GM19099 (cell line): Measurements from ENCODE around the gene GTF2F2.

Experiments
- POLR2A ChIP-seq: IDR thresholded peaks from 3 replicates; pipeline ENCODE4 v1.6.1; 2011; ENCODE audit warnings: low read depth; ENCODE audit not compliant: insufficient read length; ENCODE audit errors: extremely low read depth

The GTF2F2 gene, protein sequence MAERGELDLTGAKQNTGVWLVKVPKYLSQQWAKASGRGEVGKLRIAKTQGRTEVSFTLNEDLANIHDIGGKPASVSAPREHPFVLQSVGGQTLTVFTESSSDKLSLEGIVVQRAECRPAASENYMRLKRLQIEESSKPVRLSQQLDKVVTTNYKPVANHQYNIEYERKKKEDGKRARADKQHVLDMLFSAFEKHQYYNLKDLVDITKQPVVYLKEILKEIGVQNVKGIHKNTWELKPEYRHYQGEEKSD

DNA sequence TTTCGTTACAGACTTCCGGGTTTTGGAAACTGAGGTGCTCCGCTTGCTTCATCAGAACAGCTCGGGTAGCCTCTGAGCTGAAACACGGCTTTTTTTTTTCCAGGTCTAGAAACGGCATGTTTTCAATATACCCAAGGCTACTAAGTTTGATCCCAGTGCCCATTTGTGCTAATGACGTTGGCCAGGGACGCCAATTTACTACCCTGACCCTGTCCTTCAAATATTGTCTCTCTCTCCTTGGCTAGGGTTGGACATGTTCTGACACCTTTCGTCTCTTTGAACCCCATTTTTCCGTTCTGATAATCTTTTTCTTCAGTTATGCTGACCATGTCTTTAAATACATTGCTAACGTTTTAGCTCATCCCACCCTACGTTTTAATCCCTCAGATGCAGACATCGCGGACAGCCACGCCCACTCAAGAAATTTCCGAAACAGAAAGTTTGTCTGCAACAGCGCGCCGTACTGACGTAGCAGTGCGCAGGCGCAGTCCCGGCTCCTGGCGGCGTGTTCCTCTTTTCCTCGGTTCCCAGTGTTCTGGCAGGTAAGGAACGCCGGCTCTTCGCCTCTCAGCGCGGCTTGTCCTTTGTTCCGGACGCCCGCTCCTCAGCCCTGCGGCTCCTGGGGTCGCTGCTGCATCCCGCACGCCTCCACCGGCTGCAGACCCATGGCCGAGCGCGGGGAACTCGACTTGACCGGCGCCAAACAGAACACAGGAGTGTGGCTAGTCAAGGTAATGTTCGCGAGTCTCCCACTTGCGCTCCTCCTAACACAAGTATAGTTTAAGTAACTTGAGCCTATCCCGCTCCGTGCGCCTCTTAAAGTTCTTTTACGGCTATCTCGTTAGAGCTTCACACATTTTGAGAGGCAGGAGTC lies at the start of gene GTF2F2:
Gene GTF2F2, plus strand, starts transcription at position 520 of the 874 bp plus-strand sequence. Its CDS starts 146 bp downstream, at position 666.
- peak; percentile 83 for TF ChIP-seq POLR2A

DNA sequence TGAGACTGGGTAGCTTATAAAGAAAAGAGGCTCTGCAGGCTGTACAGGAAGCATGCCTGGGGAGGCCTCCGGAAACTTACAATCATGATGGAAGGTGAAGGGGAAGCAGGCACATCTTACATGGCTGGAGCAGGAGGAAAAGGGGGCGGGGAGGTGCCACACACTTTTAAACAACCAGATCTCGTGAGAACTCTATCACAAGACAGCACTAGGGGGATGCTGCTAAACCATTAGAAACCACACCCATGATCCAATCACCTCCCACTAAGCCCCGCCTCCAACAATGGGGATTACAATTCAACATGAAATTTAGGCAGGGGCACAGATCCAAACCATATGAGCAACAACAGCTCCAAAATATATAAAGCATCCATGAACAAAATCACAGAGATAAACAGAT lies 46.5 kb upstream of the GTF2F2 start:
- no peak for TF ChIP-seq POLR2A

DNA sequence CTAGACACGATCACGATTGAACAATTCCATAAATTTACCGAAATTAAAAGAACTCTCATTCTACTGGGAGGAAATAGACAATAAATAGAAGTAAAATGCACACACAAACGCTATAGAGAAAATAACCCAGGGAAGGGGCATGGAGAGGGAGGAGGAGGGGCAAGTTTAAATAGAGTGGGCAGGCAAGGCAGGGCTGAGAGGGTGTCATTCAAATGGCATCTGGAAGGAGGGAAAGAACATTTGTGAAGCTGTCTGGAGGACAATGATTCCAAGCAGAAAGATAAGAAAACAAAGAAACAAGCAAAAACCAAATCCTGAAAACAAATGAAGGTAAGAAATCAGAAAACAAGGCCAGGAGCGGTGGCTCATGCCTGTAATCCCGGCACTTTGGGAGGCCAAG lies 45.6 kb upstream of the GTF2F2 start:
- no peak for TF ChIP-seq POLR2A

DNA sequence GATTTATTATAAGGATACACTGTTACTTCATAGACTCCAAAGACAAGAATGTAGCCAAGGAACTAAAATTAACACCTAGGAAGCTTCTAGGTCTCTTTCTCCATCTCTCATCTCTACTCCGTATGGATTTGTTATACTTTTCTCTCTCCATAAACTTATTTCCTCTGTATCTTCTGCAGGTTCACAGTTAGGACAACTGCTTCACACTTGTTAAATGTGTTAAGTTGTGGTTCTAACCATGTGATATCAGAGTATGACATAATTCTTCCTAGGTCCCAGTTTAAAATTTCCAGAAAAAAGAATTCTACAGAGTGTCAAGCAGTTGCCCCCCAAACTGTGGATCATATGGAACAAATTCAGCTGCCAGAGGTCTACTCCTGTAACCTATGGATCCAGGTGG lies 42.3 kb upstream of the GTF2F2 start:
- no peak for TF ChIP-seq POLR2A

DNA sequence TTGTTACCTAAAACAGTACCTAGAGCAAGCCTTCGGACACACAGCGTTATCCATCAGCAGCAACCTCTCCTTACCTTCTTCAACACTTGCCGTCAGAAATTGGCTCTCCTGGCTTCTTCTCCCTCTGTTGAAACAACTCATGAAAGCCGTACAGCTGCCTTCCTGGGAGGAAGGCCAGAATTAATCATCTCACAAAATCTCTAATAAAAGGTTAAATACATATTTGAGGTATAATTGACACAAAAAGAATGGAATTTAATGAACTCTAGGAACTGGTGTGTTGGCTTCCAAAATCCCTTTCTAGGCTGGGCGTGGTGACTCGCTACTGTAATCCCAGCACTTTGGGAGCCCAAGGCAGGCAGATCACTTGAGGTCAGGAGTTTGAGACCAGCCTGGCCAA lies 37.3 kb upstream of the GTF2F2 start:
- no peak for TF ChIP-seq POLR2A

GRCh38 chr13:45084515-45084914 lies 35.8 kb upstream of the GTF2F2 start:
- no peak for TF ChIP-seq POLR2A

DNA sequence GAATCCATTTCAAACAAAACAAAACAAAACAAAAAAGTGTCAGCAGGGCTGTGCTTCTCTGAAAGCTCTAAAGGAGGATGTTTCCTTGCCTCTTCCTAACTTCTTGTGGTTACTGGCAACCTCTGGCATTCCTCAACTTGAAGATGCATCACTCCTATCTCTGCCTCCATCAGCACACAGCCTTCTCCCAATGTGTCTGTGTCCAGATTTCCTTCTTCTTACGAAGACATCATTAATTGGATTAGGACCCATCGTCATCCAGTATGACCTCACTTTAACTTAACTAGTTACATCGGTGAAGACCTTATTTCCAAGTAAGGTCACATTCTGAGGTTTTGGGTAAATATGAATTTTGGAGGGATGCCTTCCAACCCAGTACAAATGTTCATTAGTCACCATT lies 33.8 kb upstream of the GTF2F2 start:
- TF ChIP-seq POLR2A = no peak

DNA sequence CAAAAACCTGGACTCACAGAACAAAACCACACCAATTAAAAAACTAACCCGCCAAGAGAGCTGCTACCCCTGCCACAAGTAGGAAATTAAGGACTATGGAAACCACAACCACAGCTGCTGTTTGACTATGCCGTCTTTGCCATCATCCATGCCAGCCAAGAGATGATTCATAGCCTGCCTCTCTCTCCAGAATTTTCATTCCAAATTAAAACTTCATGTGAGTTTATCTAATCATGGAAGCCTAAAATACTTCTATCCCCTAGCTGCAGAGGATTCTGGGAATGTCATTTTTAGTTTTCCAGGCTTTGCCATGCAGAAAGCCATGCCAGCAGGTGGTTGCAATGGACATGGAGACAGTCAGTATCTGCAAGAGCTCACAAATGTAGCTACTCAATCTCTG lies 27.6 kb upstream of the GTF2F2 start:
- TF ChIP-seq POLR2A = no peak

DNA sequence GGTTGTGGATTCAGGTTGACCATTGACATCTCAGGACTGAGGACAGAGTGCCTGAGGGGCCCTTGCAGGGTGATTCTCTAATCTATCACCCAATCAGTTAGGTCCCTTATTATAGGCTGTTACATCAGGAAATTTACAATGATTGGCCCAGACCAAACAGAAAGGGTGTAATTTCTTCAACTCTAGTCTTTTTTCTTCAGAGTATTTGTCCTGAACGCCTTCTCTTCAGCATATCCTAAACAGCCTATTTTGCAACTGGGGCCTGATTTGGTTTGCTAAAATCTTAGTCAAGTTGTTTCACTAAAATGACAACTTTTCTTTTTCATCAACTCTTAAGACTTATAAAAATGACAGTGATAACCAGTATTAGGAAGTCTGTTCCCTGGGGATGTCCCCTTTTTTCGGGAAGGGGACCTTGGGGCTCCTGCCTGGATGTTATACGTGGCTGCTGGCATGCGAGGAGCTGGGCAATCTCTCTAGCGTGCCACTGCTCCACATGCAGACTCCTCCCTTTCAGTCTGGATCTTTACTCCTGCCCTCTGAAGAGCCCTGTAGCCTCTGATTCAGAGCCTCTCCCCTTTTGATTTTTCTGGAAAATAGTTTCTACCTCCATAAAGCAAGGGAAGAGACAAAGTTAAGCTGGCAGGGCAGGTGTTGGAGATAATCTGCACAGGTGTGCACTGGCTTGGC lies 19.6 kb upstream of the GTF2F2 start:
- TF ChIP-seq POLR2A = no peak

GRCh38 chr13:45101327-45102018 lies 18.8 kb upstream of the GTF2F2 start:
- no peak for TF ChIP-seq POLR2A

- TF ChIP-seq POLR2A = no peak
Measured at GRCh38 chr13:45102136-45102507, 18.2 kb upstream of the GTF2F2 start.

- no peak for TF ChIP-seq POLR2A
Measured at GRCh38 chr13:45103449-45103848, 16.9 kb upstream of the GTF2F2 start.

GRCh38 chr13:45104261-45104660 lies 16.0 kb upstream of the GTF2F2 start:
- no peak for TF ChIP-seq POLR2A

- no peak for TF ChIP-seq POLR2A
Measured at GRCh38 chr13:45105895-45106294, 14.4 kb upstream of the GTF2F2 start.

GRCh38 chr13:45107539-45107938 lies 12.8 kb upstream of the GTF2F2 start:
- no peak for TF ChIP-seq POLR2A
